ENCODE results near the gene LRRC42.
"Not testable (repeated sequence)": the region's sequence is repeated elsewhere in the genome, so short reads cannot be mapped to it uniquely, and the experiment has no call there.

LRRC42 gene

DNA sequence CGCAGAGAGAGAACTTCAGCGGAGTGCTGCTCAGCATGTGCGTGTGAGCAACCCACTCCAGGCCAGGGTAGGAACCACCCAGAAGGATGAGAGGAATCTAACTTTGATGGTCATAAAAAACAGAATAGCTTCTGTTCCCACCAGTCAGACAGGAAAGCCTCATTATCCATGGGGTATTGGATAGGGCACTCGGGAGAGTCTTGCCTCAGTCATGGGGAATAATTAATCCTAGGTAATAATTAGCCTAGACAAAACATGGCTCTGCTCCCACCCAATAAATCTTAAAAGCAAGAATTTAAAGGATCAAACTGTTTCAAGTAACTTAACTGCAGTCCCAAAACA, 36.6 kb downstream of the LRRC42 start:
- Histone ChIP-seq H3K4me3 (peak overlapping the region; percentile 40; the same call in 1 of the 2 replicates), H3K9me3 (ENCODE audit: low read depth, low read length) (no peaks in the 10 kb centered on the region), H3K9ac (ENCODE audit: insufficient read length) (no peak overlapping the region), H3K27ac (no peak overlapping the region), H3K36me3 (ENCODE audit: insufficient read depth, low read length) (no peaks in the 10 kb centered on the region)
- TF ChIP-seq EZH2 (IDR thresholded peaks at IDR 0.05) (no peak), FOXP2 (optimal IDR thresholded peaks at IDR 0.05; ENCODE audit: control extremely low read depth, extremely low read length, insufficient read depth) (no peak), POLR2AphosphoS5 (IDR thresholded peaks at IDR 0.05; ENCODE audit: borderline replicate concordance, low read depth, low read length) (no peak)
- no peak for DNase-seq (ENCODE audit: low read depth, low spot score)

DNA sequence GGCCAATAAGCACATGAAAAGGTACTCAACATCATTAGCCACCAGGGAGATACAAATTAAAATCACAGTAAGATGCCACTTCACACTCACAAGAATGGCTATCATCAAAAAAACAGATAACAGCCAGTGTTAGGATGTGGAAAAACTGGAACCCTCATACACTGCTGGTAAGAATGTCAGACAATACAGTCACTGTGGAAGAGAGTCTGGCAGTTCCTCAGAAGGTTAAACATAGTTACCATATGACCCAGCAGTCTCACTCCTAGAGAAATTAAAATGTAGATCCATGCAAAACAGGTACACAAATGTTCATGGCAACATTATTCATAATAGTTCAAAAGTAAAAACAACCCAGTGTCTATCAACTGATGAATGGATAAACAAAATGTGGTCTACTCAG, 38.6 kb downstream of the LRRC42 start:
- Histone ChIP-seq H3K9me3 (ENCODE audit: low read depth, low read length) (no peaks in the 10 kb centered on the region), H3K27ac (no peak overlapping the region), H3K4me3 (no peak overlapping the region), H3K9ac (ENCODE audit: insufficient read length) (no peak overlapping the region), H3K36me3 (ENCODE audit: insufficient read depth, low read length) (no peaks in the 10 kb centered on the region)
- no peak for DNase-seq (ENCODE audit: low read depth, low spot score)
- no peak for TF ChIP-seq FOXP2 (optimal IDR thresholded peaks at IDR 0.05; ENCODE audit: control extremely low read depth, extremely low read length, insufficient read depth)
- TF ChIP-seq EZH2 (IDR thresholded peaks at IDR 0.05) = no peak
- no peak for TF ChIP-seq POLR2AphosphoS5 (IDR thresholded peaks at IDR 0.05; ENCODE audit: borderline replicate concordance, low read depth, low read length)

DNA sequence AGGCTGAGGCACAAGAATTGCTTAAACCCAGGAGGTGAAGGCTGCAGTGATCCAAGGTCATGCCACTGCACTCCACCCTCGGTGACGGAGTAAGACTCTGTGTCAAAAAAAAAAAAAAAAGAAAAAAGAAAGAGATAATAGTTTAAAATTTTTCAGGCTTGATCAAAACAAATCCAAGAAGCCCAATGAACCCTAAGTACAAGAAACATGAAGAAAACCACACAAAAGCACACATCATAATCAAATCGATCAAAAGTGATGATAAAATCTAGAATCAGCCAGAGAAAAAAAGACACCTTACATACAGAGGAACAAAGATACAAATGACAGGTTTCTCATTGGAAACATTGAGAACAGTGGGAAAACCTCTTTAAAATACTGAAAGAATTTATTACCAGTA, 40.3 kb downstream of the LRRC42 start:
- Histone ChIP-seq H3K27ac (no peak overlapping the region), H3K9ac (ENCODE audit: insufficient read length) (no peak overlapping the region), H3K9me3 (ENCODE audit: low read depth, low read length) (no peaks in the 10 kb centered on the region), H3K36me3 (ENCODE audit: insufficient read depth, low read length) (no peaks in the 10 kb centered on the region), H3K4me3 (no peak overlapping the region)
- no peak for DNase-seq (ENCODE audit: low read depth, low spot score)
- TF ChIP-seq EZH2 (IDR thresholded peaks at IDR 0.05) (no peak), FOXP2 (optimal IDR thresholded peaks at IDR 0.05; ENCODE audit: control extremely low read depth, extremely low read length, insufficient read depth) (no peak), POLR2AphosphoS5 (IDR thresholded peaks at IDR 0.05; ENCODE audit: borderline replicate concordance, low read depth, low read length) (no peak)

DNA sequence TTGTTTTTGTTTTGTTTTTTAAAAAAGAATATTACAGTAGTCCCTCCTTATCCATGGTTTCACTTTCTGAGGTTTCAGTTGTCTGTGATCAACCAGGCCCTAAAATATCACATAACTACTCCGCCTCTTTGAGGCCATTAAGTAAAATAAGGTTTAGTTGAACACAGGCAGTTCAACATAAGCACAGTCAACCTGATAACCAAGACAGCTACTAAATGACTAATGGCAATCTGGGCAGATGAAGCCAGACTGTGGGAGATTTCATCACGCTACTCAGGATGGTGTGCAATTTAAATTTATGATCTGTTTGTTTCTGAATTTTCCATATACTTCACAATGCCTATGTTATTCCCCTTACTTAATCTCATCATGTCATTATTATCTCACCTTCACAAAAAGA, 41.7 kb downstream of the LRRC42 start:
- Histone ChIP-seq H3K4me3 (no peak overlapping the region), H3K9me3 (ENCODE audit: low read depth, low read length) (no peaks in the 10 kb centered on the region), H3K27ac (no peak overlapping the region), H3K36me3 (ENCODE audit: insufficient read depth, low read length) (no peaks in the 10 kb centered on the region), H3K9ac (ENCODE audit: insufficient read length) (no peak overlapping the region)
- DNase-seq (ENCODE audit: low read depth, low spot score) = no peak
- no peak for TF ChIP-seq FOXP2 (optimal IDR thresholded peaks at IDR 0.05; ENCODE audit: control extremely low read depth, extremely low read length, insufficient read depth)
- no peak for TF ChIP-seq POLR2AphosphoS5 (IDR thresholded peaks at IDR 0.05; ENCODE audit: borderline replicate concordance, low read depth, low read length)
- TF ChIP-seq EZH2 (IDR thresholded peaks at IDR 0.05) = no peak

DNA sequence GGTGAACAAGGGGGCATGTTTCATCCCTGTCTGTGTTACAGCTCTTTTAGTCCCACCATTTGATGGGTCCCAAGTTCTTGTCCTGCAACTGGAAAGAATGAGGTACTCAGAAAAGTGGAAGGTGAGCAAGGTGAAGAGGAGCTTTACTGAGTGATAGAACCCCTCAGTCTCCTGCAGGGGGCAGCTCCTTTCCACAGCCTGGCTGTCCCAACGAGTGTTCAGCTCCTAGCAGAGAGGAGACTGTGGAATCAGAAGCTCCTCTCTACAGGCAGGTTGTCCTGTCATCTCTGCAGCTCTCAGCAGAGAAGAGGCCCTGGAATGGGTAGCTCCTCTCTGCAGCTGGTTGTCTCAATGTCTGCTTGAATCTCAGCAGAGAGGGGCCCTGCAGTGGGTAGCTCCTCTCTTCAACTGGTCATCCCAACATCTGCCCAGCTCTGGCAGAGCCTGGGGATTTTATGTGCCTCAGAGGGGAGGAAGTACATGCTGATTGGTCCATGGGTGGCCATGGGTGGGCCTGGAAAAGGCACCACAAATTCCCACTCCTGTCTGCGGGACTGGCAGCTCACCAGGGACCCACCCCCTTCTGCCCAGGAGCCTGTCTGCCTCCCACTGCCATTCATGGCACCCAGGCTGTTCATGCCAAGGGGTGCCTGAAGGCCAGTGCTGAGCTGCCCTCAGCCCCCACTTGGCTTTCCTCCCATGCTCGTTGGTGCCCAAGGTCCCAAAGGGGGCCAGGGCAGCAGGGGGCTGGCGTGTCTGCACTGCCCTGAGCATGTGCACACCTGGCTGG, 46.1 kb downstream of the LRRC42 start:
- Histone ChIP-seq H3K9ac (ENCODE audit: insufficient read length) (no peak overlapping the region), H3K4me3 (no peak overlapping the region), H3K27ac (no peak overlapping the region), H3K9me3 (ENCODE audit: low read depth, low read length) (no peaks in the 10 kb centered on the region), H3K36me3 (ENCODE audit: insufficient read depth, low read length) (no peaks in the 10 kb centered on the region)
- no peak for TF ChIP-seq EZH2 (IDR thresholded peaks at IDR 0.05)
- TF ChIP-seq POLR2AphosphoS5 (IDR thresholded peaks at IDR 0.05; ENCODE audit: borderline replicate concordance, low read depth, low read length) = no peak
- TF ChIP-seq FOXP2 (optimal IDR thresholded peaks at IDR 0.05; ENCODE audit: control extremely low read depth, extremely low read length, insufficient read depth) = no peak
- no peak for DNase-seq (ENCODE audit: low read depth, low spot score)

DNA sequence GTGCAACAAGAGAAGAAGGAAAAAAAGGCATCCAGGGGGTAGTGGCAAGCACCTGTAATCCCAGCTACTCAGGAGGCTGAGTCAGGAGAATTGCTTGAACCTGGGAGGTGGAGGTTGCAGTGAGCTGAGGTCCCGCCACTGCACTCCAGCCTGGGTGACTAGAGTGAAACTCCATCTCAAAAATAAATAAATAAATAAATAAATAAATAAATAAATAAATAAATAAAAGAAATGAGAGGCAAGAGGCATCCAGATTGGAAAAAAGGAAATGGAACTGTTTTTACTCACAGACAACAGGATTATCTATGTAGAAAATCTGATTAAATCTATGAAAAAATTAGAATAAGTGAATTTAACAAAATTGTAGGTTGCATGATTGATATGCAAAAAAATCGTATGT, 48.4 kb downstream of the LRRC42 start:
- H3K9ac ChIP-seq (ENCODE audit: insufficient read length); H3K4me3 ChIP-seq; H3K9me3 ChIP-seq (ENCODE audit: low read depth, low read length); H3K36me3 ChIP-seq (ENCODE audit: insufficient read depth, low read length); DNase-seq (ENCODE audit: low read depth, low spot score); H3K27ac ChIP-seq: not testable (repeated sequence)

DNA sequence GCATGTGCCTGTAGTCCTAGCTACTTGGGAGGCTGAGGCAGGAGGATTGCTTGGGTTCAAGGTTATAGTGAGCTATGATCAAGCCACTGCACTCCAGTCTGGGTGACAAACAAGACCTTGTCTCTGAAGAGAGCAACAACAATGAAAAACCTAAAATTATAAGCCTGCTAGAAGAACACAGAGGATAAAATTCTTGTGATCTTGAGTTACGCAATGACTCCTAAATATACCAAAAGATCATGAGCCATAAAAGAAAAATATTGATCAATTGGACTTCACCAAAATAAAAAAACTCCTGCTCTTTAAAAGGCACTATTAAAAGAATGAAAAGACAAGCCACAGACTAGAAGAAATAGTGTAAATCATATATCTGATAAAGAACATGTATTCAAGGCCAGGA, 49.5 kb downstream of the LRRC42 start:
- H3K4me3 ChIP-seq = no peak overlapping the region
- no peaks in the 10 kb centered on the region for H3K36me3 ChIP-seq (ENCODE audit: insufficient read depth, low read length)
- TF ChIP-seq EZH2 (IDR thresholded peaks at IDR 0.05) = no peak
- no peak for TF ChIP-seq FOXP2 (optimal IDR thresholded peaks at IDR 0.05; ENCODE audit: control extremely low read depth, extremely low read length, insufficient read depth)
- TF ChIP-seq POLR2AphosphoS5 (IDR thresholded peaks at IDR 0.05; ENCODE audit: borderline replicate concordance, low read depth, low read length) = no peak
- DNase-seq (ENCODE audit: low read depth, low spot score) = no peak
- H3K9me3 ChIP-seq (ENCODE audit: low read depth, low read length) = no peaks in the 10 kb centered on the region
- no peak overlapping the region for H3K27ac ChIP-seq
- H3K9ac ChIP-seq (ENCODE audit: insufficient read length) = no peak overlapping the region

DNA sequence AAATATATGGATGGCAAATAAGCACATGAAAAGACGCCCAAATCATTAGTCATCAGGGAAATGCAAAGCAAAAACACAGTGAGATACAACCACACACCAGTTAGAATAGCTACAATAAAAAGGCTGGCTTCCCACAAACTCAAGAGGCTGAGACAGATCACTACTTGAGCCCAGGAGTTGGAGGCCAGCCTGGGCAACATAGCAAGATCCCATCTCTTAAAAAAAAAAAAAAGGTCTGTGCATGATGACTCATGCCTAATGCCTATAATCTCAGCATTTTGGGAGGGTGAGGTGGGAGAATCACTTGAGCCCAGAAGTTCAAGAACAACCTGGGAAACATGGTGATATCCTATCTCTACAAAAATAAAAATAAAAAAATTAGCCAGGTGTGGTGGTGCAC, 52.1 kb downstream of the LRRC42 start:
- Histone ChIP-seq H3K27ac (no peak overlapping the region), H3K4me3 (no peak overlapping the region), H3K36me3 (ENCODE audit: insufficient read depth, low read length) (no peaks in the 10 kb centered on the region), H3K9me3 (ENCODE audit: low read depth, low read length) (no peaks in the 10 kb centered on the region), H3K9ac (ENCODE audit: insufficient read length) (no peak overlapping the region)
- DNase-seq (ENCODE audit: low read depth, low spot score) = no peak
- no peak for TF ChIP-seq FOXP2 (optimal IDR thresholded peaks at IDR 0.05; ENCODE audit: control extremely low read depth, extremely low read length, insufficient read depth)
- TF ChIP-seq POLR2AphosphoS5 (IDR thresholded peaks at IDR 0.05; ENCODE audit: borderline replicate concordance, low read depth, low read length) = no peak
- no peak for TF ChIP-seq EZH2 (IDR thresholded peaks at IDR 0.05)

DNA sequence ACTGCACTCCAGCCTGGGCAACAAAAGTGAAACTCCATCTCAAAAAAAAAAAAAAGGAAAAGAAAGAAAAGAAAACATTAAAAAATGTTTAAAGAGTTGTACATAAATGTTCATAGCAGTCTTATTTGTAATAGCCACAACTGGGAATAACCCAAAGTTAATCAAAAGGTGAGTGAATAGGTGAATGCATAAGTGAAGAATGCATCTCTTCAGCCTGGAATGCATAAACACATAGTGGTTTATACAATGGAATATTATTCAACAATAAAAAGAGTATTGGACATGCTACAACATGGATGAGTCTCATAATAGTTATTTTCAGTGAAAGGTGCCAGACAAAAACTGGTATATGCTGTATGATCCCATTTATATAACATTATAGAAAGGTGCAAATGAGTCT, 53.8 kb downstream of the LRRC42 start:
- Histone ChIP-seq H3K4me3 (no peak overlapping the region), H3K9me3 (ENCODE audit: low read depth, low read length) (no peaks in the 10 kb centered on the region), H3K9ac (ENCODE audit: insufficient read length) (no peak overlapping the region), H3K36me3 (ENCODE audit: insufficient read depth, low read length) (no peaks in the 10 kb centered on the region), H3K27ac (no peak overlapping the region)
- no peak for DNase-seq (ENCODE audit: low read depth, low spot score)
- TF ChIP-seq EZH2 (IDR thresholded peaks at IDR 0.05) (no peak), FOXP2 (optimal IDR thresholded peaks at IDR 0.05; ENCODE audit: control extremely low read depth, extremely low read length, insufficient read depth) (no peak), POLR2AphosphoS5 (IDR thresholded peaks at IDR 0.05; ENCODE audit: borderline replicate concordance, low read depth, low read length) (no peak)

Data from SK-N-MC (cell line).